HG02798 (cell line): ENCODE results near the gene CBARP.

ENCODE experiments used
- ATAC-seq: cut with Tn5 transposase; IDR thresholded peaks from one replicate; pipeline ENCODE4 v1.9.1; 2021; ENCODE audit warnings: mild to moderate bottlenecking; ENCODE audit not compliant: unreplicated experiment, poor library complexity

CBARP gene, protein sequence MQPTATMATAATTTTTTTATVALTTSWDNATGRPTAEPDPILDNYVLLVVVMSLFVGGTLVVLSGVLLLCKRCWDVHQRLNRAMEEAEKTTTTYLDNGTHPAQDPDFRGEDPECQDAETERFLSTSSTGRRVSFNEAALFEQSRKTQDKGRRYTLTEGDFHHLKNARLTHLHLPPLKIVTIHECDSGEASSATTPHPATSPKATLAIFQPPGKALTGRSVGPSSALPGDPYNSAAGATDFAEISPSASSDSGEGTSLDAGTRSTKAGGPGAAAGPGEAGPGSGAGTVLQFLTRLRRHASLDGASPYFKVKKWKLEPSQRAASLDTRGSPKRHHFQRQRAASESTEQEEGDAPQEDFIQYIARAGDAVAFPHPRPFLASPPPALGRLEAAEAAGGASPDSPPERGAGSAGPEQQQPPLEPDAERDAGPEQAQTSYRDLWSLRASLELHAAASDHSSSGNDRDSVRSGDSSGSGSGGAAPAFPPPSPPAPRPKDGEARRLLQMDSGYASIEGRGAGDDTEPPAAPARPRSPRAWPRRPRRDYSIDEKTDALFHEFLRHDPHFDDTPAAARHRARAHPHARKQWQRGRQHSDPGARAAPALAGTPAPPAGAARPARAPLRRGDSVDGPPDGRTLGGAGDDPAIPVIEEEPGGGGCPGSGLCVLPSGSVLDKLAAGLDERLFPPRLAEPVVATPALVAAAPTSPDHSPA

DNA sequence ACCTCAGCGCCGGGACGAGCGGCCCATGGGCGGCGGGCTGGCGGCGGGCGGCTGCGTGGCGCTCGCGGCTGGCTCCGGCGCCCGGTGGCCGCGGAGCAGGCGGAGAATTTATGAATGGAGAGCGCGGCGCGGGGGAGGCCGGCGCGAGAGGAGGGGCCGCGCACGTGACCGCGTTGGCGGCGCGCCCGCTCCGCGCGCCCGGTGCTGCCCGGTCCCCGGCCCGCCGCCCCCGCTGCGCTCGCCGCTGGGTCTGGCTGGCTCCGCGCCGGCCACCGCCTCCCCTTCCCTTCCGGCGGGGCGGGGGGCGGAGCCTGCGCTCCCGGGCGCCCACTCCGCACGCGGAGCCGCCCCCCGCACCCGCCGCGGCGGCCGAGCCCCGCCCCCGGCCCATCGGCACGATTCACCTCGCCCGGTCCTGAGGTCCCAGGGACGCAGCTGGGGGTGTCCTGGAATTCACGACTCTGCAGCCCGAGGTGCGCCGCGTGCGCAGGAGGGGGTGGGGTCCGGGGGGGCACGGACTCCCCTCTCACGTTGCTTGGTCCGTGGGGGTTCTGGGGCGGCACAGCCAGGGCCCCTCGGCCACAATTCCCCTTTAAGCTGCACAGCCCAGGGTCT lies at the start of gene CBARP:
TSS of gene CBARP (minus strand) at position 252 of the 615 bp plus-strand sequence. CDS start 1,905 bp downstream, outside the sequence.
- no peak for ATAC-seq

DNA sequence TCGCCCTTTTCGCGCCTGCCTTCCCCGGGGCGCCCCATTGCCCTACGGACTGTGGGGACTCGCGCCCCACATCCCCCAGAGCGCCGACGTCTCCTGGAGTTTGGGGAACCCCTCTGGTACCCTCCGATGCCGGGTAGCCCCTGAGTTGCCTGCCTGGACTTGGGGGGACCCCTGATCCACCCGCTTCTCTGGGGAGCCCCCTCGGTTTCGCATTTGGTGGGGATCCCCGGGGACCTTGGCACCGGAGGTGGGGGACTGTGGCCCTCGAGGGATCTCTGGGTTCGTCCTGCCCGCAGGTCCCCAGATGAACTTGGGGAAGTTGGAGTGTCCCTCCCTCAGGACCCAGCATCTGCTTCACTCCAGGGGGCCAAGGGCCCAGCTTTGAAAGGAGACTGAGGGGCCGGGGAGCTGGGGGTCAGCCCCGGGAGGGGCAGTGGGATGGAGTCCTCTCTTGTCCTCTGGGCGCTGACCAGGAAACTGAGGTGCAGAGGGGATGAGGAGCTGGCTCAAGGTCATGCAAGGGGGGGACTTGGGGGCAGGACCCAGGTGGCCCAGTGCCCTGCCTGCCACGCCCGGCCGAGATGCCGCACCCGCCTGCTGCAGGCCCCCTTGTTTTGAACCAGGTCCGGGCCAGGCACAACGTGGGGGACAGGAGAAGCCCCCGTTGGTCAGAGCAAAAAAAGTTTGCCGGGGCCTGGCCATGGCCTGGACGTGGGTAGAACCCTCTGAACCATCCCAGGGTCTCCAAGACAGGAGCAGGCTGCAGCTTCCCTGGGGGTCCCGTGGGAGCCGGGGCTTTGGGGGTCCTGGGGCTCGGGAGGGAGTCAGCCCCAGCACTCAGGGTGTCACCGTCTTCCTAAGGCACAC lies 48.9 kb upstream of the CBARP start:
- no peak for ATAC-seq

DNA sequence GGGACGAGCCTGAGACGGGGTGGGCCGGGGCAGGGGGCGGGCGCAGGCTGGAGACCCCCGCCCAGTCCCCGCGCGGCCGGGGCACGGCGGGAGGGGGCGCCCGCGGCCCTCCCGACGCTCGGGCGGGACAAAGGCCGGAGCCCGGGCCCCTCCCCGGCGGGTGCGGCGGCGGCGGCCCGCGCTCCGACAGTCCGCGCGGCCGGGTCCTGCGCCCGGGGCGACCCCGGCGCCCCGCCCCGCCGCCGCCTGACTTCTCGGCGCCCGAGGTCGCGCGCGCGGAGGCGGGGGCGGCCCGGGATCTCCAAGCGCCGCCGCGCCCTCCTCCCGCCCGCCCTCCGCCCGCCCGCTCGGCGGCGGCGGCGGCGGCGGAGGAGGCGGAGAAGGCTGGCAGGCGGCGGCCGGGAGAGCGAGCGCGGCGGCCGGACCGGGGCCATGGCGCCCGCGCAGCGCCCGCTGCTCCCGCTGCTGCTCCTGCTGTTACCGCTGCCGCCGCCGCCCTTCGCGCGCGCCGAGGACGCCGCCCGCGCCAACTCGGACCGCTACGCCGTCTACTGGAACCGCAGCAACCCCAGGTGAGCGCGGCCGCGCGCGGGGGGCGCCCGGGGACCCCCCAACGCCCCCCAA lies 48.0 kb upstream of the CBARP start, which contains the start of gene EFNA2:
TSS of gene EFNA2 (plus strand) at position 137 of the 624 bp plus-strand sequence. CDS start at position 433, 296 bp downstream.
- ATAC-seq: no peak

DNA sequence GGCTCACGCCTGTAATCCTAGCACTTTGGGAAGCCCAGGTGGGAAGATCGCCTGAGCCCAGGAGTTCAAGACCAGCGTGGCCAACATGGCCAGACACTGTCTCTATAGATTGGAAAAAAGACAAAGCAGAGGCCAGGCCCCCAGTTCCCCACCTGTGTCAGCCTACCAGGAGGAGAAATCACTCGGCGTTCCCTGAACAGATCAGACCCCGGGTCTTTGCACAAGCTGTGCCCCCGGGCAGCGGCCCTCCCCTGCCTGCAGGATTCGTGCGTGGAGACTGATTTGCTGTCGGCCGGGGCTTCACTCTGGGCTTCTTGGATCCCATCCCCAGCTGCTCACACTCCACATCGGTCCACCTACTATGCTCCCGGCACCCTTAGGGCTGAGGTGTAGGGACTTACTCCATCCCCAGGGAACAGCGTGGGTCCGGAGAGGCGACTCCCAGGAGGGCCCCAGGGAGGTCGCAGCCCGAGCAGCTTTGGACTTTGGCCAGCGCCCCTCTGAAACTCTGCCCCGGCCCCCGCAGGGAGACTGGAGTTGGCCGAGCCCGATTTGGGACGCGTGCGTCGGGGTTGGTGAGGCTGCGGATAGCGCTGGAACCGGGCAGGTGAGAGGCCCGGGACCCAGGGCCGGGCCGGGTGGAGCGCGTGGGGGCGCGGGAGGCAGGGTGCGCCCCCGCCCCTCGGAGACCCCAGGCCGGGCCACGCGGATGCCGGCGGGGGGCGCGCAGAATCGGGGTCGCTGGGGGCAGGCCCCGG lies 47.4 kb upstream of the CBARP start:
- ATAC-seq: no peak

DNA sequence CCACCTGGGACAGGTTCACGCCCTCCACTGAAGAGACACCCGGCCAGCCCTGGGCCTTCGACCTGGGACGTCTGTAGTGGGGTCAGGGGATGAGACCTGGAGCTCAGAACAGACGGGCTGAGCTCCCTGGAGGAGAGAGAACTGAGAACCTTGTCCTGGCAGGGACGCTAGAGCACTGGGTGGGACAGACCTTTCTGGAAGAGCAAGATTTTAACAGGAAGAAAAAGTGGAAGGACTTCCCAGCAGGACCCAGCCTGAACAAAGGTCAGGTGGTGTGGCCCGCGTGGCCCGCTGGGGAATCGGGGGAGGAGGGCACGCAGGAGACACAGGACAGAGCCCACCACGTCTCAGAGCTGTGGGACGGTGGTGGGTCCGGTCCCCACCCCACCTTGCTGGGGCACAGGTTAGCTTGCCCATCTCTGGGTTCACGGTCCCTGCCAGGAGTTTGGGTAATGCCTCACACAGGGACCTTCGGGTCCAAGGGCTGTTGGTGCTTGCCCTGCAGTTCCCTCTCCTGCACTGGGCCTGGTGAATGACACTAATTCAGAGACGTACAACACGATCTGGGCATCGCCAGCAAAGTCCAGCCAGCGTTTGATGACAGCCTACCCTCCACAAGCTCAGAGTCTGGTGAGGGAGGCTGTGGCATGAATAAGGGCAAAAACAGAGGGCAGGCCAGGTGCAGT lies 46.6 kb upstream of the CBARP start:
- no peak for ATAC-seq

DNA sequence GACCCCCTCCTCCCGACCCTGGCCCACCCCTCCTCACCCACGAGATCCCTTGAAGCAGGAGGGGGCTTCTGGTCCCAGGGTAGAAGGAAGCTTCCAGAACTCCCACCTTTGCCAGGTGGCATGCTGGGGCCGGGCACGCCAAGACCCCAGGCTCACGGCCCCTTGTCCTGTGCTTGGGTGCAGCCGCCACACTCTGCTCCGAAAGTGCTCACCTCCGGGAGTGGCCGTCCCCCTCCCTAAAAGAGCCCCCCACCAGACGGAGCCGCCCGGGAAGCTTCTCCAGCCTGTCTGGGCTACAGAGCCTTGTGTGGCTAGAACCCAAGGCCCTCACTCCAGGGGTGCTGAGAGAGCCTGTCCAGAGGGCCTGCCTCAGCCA lies 46.1 kb upstream of the CBARP start:
- ATAC-seq: no peak

DNA sequence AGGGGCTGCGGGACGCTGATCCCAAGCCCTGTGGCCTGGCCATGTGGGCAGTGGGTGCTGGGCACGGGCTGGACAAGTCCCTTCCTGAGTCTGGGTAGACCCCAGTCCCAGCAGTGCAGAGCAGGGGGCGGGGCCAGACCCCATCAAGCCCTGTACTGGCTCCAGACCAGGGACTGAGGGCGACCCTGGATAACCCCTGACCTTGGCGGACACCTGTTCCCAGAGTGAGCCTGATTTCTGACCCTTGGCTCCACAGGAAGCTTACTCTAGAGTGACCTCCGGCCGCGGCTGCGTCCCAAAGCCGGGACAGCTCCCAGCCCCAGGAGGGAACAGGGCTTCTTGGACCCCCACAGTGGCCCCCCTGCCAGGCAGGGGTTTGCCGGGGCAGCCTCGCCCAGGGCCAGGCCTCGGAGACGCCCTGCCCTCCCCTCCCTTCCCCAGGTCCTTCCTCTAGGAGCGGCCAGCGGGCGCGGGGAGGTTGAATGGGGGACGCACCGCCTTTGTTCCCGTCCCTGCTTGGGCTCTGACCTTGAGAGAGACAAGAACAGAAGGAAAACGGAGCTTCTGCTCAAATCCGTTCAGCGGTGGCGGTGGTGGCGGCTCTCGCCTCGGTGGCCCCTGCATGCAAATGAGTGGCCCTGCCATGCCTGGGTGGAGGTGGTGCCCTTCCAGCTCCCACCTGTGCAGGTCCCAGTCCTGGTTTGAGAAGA lies 45.6 kb upstream of the CBARP start:
- ATAC-seq: no peak

DNA sequence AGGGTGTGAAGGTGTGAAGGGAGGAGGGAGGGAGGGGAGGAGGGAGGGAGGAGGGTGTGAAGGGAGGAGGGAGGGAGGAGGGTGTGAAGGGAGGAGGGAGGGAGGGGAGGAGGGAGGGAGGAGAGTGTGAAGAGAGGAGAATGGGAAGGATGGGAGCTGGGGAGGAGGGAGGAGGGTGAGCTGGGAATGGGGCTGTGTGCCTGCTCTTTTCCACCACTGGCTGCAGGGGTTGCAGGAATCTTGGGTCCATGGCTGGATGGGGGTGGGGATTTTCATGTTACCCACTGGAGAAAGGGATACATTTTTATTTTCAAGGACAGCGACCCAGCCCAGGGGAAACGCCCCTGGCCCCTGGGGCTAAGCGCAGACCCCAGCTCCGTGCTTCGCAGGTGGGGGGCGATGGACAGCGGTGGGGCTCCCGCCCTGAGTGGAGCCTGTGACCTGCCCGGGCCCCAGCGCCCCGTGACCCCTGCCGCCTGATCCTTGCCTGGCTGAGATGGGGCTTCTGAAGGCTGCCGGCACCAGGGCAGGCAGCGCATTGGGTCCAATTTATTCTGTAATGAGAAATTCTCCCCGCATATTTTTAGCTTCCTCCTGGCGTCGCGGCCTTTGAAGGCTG lies 44.9 kb upstream of the CBARP start:
- no peak for ATAC-seq

DNA sequence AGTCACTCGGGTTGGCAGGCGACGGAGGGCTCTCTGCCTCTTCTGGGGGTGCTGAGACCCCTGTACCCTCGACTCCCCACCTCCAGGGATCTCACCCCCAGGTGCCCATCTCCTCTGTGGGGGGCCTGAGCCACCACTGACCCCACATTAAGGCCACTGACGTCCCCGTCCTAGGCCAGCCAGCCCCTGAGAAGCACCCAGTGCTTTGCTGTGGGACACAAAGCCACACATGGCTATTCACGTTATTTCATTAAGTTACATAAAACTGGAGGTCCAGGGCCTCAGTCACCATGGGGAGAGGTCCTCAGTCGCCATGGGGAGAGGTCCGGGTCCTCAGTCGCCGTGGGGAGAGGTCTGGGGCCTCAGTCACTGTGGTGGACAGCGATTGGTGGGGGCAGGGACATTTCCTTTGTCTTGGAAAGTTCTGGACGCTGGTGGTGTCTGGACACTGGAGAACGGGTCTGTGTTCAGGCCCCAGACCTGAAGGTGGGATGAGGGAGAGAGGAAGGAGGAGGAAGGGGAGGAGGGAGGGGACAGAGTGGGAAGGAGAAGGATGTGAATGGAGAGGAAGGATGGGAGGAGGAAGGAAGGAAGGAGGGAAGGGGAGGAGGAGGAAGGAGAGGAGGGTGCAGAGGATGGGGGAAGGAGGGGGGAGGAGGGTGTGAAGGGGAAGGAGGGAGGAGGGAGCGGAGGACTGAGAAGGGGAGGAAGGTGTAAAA lies 43.9 kb upstream of the CBARP start:
- ATAC-seq: no peak

DNA sequence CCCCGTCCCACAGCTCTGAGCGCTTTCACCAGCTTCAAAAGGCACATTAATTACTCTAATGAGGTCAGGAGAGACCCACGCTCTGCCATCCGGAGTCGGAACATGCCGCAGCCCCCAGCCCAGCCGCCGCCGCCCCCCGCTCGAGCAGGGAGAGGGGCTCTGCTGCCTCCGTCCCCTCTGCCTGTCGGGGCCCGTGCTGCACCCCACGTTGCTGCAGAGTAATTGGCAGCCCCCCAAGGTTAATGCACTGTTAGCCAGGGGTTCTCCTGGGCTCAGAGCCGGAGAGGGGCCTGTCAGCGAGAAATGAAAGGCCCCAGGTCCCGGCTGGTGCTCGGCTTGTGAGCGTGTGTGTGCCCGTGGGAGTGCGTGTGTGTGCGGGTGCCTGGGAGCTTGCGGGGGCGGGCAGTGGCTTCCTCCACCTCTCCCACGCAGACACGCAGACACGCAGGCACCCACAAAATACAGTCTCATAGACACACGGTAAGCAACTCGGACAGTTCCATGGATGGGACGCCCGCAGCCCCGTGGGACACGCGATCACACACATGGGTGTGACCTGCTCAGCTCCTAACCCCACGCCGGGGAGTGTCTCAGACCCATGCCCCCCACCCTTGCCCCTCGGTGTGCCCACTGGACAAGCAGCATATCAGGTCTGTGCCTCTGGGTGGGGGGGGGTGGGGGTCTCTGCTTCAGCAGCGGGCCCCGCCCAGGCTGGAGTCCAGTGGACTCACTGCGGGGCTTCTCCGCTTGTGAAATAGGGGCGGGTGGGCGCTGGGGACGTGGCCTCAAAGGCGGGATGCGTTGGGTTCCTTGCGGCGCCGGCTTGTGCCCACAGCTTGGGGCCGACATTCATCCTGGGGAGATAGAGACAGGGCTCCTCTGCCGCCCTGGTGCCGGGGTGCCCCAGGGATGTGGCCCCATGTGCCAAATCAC lies 43.1 kb upstream of the CBARP start:
- no peak for ATAC-seq

DNA sequence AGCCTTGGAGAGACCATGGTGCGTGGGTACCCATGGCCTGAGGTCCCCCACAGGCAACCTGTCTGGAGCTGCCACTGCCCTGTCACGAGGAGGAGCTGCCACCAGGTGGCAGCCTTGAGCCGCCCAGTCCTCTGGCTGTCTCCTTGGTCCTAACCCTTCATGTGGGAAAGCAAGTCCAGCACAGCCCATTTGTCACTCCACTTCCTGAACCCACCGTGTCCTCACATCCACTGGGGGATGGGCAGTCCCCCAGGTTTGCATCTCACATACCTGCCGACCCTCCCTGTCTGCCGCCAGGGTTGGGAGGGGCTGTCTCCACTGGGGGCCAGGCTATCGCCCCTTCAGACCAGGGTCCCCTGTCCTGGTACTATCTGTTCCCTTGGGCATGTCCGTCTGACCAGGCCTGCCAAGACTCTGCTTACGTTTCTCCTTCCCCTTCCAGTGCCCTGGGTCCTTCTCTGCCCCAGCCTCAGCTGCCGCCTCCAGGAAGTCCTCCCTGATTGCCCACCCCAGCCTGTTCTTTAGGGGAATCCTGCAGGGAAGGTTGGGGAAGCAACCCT lies 42.1 kb upstream of the CBARP start:
- ATAC-seq: no peak

DNA sequence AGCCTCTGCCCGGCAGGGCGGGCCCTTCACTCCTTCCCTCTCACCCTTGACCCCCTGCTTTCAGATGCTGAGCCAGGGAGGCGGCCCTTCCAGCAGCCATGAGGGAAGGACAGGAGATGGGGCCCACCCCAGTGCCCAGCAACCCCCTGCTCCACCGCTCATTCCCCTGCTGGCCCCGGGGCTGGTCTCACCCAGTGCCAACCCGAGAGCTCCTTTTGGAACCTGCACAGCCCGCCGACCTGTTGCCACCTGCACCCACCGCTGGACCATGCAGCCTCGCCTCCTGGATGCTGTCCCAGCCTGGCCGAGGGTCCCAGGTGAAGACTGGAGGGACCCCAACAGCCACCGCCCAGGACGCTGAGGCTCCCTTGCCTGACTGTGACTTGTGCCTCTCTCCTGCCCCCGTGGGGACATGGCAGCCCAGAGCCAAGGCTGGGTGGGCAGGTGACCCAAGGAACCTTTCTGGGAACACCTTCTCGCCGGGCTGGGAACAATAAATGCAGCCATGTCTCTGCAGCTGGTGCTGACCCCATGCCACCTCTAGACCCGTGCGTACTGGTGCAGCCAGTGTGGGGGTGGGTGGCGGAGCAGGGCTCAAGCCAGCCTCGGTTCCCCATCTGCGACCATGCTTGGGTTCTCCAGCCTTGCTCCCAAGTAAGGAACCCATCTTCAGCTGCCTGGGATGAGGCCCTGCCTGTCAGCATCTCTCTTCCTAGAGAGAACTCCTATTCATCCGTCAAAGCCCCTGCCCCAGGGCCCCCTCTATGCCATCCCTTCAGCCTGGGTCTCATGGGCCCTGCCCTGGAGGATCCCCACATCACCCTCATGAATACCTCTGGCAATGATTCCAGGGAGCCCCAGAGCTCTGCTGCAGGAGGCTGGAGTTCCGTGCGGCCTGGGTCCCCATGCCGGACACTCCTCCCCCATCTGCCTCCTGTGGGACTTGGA lies 41.2 kb upstream of the CBARP start:
- ATAC-seq: no peak

DNA sequence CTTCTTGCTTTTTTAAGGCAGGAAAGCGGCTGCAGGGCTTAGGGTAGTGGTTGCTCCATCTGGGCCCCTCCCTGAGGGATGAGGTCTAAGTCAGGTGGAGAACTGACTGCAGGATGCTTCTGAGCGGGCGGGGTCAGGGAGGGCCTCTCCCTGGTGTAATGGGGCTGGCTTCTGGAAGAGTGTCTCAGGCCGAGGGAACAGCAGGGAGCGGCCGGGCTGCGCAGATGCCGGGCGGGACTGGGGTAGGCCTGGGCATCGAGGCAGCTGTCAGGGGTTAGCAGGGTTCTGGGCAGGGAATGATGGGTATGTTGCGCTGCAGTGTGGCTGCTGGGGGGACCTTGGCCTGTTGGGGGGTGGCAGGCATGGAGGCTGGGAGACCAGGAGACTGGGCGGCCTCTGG lies 40.3 kb upstream of the CBARP start:
- no peak for ATAC-seq

DNA sequence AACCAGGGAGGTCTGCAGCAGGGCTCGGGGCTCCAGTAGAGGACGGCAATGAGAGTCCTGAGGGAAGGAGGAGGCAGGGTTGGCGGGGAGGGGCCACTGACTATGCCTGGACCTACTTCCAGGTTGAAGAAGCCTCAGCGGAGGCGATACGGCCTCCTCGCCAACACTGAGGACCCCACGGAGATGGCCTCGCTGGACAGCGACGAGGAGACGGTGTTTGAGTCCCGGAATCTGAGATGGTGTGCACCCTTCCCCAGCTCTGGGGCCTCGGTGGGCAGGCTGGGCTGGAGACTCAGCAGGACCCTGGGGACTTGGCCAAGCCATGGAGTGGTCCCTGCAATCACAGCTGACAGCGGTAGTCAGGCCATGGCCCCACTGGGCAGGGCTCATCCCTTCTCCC lies 39.3 kb upstream of the CBARP start:
- ATAC-seq: no peak

DNA sequence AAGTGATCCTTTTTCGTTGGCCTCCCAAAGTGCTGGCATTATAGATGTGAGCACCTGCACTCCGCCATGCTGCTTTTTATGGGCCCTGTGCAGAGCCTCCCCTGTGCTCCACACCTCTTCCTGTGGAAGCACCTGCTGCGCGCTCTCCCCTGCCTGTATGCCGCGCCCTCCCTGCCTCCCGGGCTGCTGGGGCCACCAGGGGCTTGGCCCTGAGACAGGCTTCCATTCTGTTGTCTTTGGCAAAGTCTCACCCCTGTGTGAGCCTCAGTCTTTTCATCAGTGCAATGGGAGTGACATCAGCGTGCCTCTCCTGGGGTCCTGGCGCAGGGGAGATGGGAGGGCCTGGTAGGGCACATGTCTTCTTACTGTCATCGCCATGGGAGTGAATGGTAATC lies 38.8 kb upstream of the CBARP start:
- ATAC-seq: no peak
